WTC11 (cell line): ENCODE results near the gene STYK1. TPM values are rescaled to one million over a fixed set of nuclear protein-coding genes. Genes with fewer than 3 reads are reported as not detected.

Experiments
- ATAC-seq: fragments of 200-7000 bp; cut with Tn5 transposase; 2 replicates; pipeline ENCODE4 v1.10.0; 2021; ENCODE audit warnings: mild to moderate bottlenecking, moderate library complexity
- CTCF ChIA-PET: fragments of 300-600 bp; sonication (Branson Sonifier 250); formaldehyde crosslinking; loops from one replicate; lab custom pipeline; 2021; ENCODE audit warnings: antibody characterized with exemption; lab: Charles Lee
- POLR2A ChIA-PET: fragments of 350-600 bp; sonication (Branson Sonifier 250); formaldehyde crosslinking; loops from one replicate; lab custom pipeline; 2021; ENCODE audit warnings: antibody characterized with exemption; lab: Charles Lee
- DNase-seq: peaks from one replicate; pipeline ENCODE4 v3.0.0; 2021; ENCODE audit warnings: low spot score
- H3K27ac Mint-ChIP-seq: 2 replicates; pipeline ENCODE4 v1.8.0; 2021; ENCODE audit warnings: mixed read lengths
- H3K27me3 Mint-ChIP-seq: 2 replicates; pipeline ENCODE4 v1.8.0; 2021; ENCODE audit warnings: low read depth, mild to moderate bottlenecking, moderate library complexity, mixed read lengths
- H3K36me3 Mint-ChIP-seq: 2 replicates; pipeline ENCODE4 v1.8.0; 2021; ENCODE audit warnings: mixed read lengths
- H3K4me1 Mint-ChIP-seq: 2 replicates; pipeline ENCODE4 v1.8.0; 2022; ENCODE audit warnings: mixed read lengths
- H3K4me3 Mint-ChIP-seq: 2 replicates; pipeline ENCODE4 v1.8.0; 2021; ENCODE audit warnings: mild to moderate bottlenecking, moderate library complexity, mixed read lengths
- H3K9me3 Mint-ChIP-seq: 2 replicates; pipeline ENCODE4 v1.8.0; 2021; ENCODE audit warnings: mixed read lengths
- CREM ChIP-seq: sonication (generic); formaldehyde crosslinking; IDR thresholded peaks from 2 replicates; pipeline ENCODE4 v1.8.1; 2022; ENCODE audit warnings: mild to moderate bottlenecking, missing genetic modification reagents, moderate library complexity
- EMX1 ChIP-seq: fragments of 250-450 bp; sonication (Bioruptor Pico); IDR thresholded peaks from 2 replicates; pipeline ENCODE4 v1.8.0; 2021; ENCODE audit warnings: mild to moderate bottlenecking
- ESRRA ChIP-seq: sonication (generic); formaldehyde crosslinking; IDR thresholded peaks from 2 replicates; pipeline ENCODE4 v1.8.1; 2022; ENCODE audit warnings: mild to moderate bottlenecking, missing genetic modification reagents, borderline replicate concordance
- GRHL2 ChIP-seq: fragments of 250-450 bp; sonication (Bioruptor Pico); IDR thresholded peaks from 2 replicates; pipeline ENCODE4 v1.8.0; 2022; ENCODE audit warnings: mild to moderate bottlenecking, moderate library complexity; ENCODE audit not compliant: insufficient replicate concordance, severe bottlenecking
- HMGA2 ChIP-seq: fragments of 250-450 bp; sonication (Bioruptor Pico); IDR thresholded peaks from 2 replicates; pipeline ENCODE4 v1.4.0; 2021; ENCODE audit warnings: mild to moderate bottlenecking, moderate library complexity
- IRF2 ChIP-seq: sonication (generic); formaldehyde crosslinking; IDR thresholded peaks from 2 replicates; pipeline ENCODE4 v1.8.0; 2022; ENCODE audit warnings: low read depth, missing genetic modification reagents, borderline replicate concordance
- ZBTB21 ChIP-seq: sonication (generic); formaldehyde crosslinking; IDR thresholded peaks from 2 replicates; pipeline ENCODE4 v1.8.1; 2023; ENCODE audit warnings: mild to moderate bottlenecking, missing genetic modification reagents, borderline replicate concordance
- ZNF219 ChIP-seq: sonication (generic); formaldehyde crosslinking; IDR thresholded peaks from 2 replicates; pipeline ENCODE4 v1.8.0; 2023; ENCODE audit warnings: missing genetic modification reagents, mild to moderate bottlenecking, borderline replicate concordance
- total RNA-seq: library from RNA; stranded (reverse); gene quantifications from 3 replicates; pipeline ENCODE4 v1.2.3, GENCODE V29; 2021
- TF ChIP-seq, protein P1 (sequence below): sonication (generic); formaldehyde crosslinking; IDR thresholded peaks from 2 replicates; pipeline ENCODE4 v1.8.1; 2022; ENCODE audit warnings: mild to moderate bottlenecking, moderate library complexity, missing genetic modification reagents
- TF ChIP-seq, protein P2 (sequence below): fragments of 250-450 bp; sonication (Bioruptor Pico); conservative IDR thresholded peaks from 2 replicates; pipeline ENCODE4 v1.9.0; 2021; ENCODE audit warnings: mild to moderate bottlenecking
- TF ChIP-seq, protein P3 (sequence below): sonication (generic); formaldehyde crosslinking; IDR thresholded peaks from 2 replicates; pipeline ENCODE4 v1.8.0; 2022; ENCODE audit warnings: mild to moderate bottlenecking, missing genetic modification reagents
- TF ChIP-seq, protein P4 (sequence below): fragments of 200-600 bp; IDR thresholded peaks from 2 replicates; pipeline ENCODE4 v1.8.0; 2022; ENCODE audit warnings: antibody characterized with exemption
- TF ChIP-seq, protein P5 (sequence below): sonication (generic); formaldehyde crosslinking; IDR thresholded peaks from 2 replicates; pipeline ENCODE4 v1.8.1; 2023; ENCODE audit warnings: mild to moderate bottlenecking, moderate library complexity, missing genetic modification reagents
- TF ChIP-seq, protein P6 (sequence below): sonication (generic); formaldehyde crosslinking; IDR thresholded peaks from 2 replicates; pipeline ENCODE4 v1.8.1; 2023; ENCODE audit warnings: mild to moderate bottlenecking, missing genetic modification reagents, borderline replicate concordance
- TF ChIP-seq, protein P7 (sequence below): fragments of 250-450 bp; sonication (Bioruptor Pico); IDR thresholded peaks from 2 replicates; pipeline ENCODE4 v1.9.0; 2021; ENCODE audit warnings: moderate library complexity, mild to moderate bottlenecking, inconsistent platforms, borderline replicate concordance

The STYK1 gene
- total RNA-seq, 1 experiment from 2014 or later = 1.6 TPM

DNA sequence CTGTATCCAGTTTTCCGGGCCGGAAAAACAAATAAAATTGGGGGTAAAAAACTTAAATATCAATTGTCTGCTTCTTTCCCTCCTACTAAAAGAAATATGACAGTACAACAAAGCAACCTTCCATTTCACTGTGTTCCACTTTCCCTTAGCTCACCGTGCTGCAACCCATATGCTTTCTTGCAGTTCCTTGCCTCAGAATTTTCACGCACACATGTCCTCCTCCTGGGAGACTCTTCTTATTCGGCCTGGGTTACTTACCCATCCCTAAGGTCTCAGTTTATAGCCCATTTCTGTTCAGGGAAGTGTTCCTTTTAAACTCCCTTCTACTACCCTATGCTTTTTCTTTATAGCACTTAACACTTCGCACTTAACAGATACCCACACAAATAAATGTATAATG, 56.0 kb downstream of the STYK1 start:
- no peaks in the 10 kb centered on the region; the same call in 1 of the 2 replicates for H3K9me3 Mint-ChIP-seq
- no peak overlapping the region for H3K27ac Mint-ChIP-seq
- no peaks in the 10 kb centered on the region; the same call in 1 of the 2 replicates for H3K27me3 Mint-ChIP-seq
- CTCF ChIA-PET = interaction anchor here (0.7 kb wide), 1 partner anchor 15 kb away, joined by 3 read pairs; no protein-coding TSS in a partner anchor
- H3K4me1 Mint-ChIP-seq = peaks cover 3% of the 10 kb centered on the region
- peaks cover 5% of the 10 kb centered on the region; the same call in 1 of the 2 replicates for H3K36me3 Mint-ChIP-seq
- POLR2A ChIA-PET = interaction anchor here (0.6 kb wide), 1 partner anchor 52 kb away, joined by 6 read pairs; no protein-coding TSS in a partner anchor
- no peak for DNase-seq
- TF ChIP-seq, protein P1, sequence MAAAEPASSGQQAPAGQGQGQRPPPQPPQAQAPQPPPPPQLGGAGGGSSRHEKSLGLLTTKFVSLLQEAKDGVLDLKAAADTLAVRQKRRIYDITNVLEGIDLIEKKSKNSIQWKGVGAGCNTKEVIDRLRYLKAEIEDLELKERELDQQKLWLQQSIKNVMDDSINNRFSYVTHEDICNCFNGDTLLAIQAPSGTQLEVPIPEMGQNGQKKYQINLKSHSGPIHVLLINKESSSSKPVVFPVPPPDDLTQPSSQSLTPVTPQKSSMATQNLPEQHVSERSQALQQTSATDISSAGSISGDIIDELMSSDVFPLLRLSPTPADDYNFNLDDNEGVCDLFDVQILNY = no peak
- TF ChIP-seq ZBTB21 (no peak), EMX1 (no peak), IRF2 (CRISPR knock-in tag) (no peak), ESRRA (CRISPR knock-in tag) (no peak), ZNF219 (CRISPR knock-in tag) (no peak), CREM (no peak)
- TF ChIP-seq, protein P2, sequence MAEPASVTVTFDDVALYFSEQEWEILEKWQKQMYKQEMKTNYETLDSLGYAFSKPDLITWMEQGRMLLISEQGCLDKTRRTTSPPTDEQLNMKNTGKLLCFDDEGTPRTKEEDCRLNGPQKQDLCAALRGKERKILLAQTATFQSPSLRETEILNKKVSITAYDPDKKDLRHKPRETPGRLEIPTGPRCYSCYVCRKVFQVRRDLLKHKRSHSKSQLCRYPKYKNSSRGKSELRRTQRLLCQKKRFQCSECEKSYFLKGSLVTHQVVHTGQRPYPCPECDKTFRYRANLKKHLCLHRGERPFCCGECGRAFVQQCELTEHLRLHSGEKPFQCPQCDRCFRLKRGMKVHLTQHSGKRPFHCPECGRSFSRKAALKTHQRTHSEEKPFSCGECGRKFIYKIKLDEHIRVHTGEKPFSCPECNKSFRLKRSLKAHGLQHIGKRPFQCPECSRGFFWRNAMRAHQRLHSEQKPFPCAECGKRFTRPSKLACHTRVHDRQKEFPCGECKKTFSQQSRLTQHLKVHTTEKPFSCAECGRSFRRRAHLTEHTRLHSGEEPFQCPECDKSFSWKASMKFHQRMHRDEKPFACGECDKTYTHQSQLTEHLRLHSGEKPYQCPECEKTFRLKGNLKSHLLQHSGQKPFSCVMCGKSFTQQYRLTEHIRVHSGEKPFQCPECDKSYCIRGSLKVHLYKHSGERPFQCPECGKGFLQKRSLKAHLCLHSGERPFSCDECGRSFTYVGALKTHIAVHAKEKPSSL = no peak
- TF ChIP-seq, protein P3, sequence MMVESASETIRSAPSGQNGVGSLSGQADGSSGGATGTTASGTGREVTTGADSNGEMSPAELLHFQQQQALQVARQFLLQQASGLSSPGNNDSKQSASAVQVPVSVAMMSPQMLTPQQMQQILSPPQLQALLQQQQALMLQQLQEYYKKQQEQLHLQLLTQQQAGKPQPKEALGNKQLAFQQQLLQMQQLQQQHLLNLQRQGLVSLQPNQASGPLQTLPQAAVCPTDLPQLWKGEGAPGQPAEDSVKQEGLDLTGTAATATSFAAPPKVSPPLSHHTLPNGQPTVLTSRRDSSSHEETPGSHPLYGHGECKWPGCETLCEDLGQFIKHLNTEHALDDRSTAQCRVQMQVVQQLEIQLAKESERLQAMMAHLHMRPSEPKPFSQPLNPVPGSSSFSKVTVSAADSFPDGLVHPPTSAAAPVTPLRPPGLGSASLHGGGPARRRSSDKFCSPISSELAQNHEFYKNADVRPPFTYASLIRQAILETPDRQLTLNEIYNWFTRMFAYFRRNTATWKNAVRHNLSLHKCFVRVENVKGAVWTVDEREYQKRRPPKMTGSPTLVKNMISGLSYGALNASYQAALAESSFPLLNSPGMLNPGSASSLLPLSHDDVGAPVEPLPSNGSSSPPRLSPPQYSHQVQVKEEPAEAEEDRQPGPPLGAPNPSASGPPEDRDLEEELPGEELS = no peak
- TF ChIP-seq, protein P4, sequence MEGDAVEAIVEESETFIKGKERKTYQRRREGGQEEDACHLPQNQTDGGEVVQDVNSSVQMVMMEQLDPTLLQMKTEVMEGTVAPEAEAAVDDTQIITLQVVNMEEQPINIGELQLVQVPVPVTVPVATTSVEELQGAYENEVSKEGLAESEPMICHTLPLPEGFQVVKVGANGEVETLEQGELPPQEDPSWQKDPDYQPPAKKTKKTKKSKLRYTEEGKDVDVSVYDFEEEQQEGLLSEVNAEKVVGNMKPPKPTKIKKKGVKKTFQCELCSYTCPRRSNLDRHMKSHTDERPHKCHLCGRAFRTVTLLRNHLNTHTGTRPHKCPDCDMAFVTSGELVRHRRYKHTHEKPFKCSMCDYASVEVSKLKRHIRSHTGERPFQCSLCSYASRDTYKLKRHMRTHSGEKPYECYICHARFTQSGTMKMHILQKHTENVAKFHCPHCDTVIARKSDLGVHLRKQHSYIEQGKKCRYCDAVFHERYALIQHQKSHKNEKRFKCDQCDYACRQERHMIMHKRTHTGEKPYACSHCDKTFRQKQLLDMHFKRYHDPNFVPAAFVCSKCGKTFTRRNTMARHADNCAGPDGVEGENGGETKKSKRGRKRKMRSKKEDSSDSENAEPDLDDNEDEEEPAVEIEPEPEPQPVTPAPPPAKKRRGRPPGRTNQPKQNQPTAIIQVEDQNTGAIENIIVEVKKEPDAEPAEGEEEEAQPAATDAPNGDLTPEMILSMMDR = no peak
- TF ChIP-seq, protein P5, sequence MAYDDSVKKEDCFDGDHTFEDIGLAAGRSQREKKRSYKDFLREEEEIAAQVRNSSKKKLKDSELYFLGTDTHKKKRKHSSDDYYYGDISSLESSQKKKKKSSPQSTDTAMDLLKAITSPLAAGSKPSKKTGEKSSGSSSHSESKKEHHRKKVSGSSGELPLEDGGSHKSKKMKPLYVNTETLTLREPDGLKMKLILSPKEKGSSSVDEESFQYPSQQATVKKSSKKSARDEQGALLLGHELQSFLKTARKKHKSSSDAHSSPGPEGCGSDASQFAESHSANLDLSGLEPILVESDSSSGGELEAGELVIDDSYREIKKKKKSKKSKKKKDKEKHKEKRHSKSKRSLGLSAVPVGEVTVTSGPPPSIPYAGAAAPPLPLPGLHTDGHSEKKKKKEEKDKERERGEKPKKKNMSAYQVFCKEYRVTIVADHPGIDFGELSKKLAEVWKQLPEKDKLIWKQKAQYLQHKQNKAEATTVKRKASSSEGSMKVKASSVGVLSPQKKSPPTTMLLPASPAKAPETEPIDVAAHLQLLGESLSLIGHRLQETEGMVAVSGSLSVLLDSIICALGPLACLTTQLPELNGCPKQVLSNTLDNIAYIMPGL (CRISPR knock-in tag) = no peak
- no peak overlapping the region for H3K4me3 Mint-ChIP-seq
- no peak for ATAC-seq

DNA sequence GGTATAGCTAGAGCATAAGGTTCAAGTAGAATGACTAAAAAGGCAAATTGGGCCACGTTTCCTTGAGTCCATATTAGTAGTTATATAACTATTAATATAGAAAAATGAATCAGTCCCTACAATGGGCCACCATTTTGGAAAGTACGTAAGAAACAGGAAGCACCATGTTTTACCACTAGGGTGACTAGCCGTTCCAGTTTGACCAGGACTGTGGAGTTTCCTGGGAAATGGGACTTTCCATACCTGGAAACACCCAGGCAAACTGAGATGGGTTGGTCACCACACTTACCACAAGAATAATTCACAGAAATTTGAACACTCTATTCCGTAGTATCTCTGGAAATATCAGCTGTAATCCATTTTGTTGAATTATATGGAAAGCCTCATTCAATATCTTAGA, 58.3 kb downstream of the STYK1 start:
- POLR2A ChIA-PET = no interaction called here
- no peak for DNase-seq
- Mint-ChIP-seq H3K4me3 (no peak overlapping the region), H3K9me3 (no peaks in the 10 kb centered on the region; the same call in 1 of the 2 replicates), H3K27me3 (no peaks in the 10 kb centered on the region; the same call in 1 of the 2 replicates), H3K4me1 (peaks cover 16% of the 10 kb centered on the region), H3K27ac (no peak overlapping the region)
- no peak for TF ChIP-seq GRHL2
- TF ChIP-seq, protein P6, sequence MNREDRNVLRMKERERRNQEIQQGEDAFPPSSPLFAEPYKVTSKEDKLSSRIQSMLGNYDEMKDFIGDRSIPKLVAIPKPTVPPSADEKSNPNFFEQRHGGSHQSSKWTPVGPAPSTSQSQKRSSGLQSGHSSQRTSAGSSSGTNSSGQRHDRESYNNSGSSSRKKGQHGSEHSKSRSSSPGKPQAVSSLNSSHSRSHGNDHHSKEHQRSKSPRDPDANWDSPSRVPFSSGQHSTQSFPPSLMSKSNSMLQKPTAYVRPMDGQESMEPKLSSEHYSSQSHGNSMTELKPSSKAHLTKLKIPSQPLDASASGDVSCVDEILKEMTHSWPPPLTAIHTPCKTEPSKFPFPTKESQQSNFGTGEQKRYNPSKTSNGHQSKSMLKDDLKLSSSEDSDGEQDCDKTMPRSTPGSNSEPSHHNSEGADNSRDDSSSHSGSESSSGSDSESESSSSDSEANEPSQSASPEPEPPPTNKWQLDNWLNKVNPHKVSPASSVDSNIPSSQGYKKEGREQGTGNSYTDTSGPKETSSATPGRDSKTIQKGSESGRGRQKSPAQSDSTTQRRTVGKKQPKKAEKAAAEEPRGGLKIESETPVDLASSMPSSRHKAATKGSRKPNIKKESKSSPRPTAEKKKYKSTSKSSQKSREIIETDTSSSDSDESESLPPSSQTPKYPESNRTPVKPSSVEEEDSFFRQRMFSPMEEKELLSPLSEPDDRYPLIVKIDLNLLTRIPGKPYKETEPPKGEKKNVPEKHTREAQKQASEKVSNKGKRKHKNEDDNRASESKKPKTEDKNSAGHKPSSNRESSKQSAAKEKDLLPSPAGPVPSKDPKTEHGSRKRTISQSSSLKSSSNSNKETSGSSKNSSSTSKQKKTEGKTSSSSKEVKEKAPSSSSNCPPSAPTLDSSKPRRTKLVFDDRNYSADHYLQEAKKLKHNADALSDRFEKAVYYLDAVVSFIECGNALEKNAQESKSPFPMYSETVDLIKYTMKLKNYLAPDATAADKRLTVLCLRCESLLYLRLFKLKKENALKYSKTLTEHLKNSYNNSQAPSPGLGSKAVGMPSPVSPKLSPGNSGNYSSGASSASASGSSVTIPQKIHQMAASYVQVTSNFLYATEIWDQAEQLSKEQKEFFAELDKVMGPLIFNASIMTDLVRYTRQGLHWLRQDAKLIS = no peak
- TF ChIP-seq, protein P7, sequence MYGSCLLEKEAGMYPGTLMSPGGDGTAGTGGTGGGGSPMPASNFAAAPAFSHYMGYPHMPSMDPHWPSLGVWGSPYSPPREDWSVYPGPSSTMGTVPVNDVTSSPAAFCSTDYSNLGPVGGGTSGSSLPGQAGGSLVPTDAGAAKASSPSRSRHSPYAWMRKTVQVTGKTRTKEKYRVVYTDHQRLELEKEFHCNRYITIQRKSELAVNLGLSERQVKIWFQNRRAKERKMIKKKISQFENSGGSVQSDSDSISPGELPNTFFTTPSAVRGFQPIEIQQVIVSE (CRISPR knock-in tag) = no peak
- TF ChIP-seq HMGA2 = no peak
- no peak for TF ChIP-seq ESRRA (CRISPR knock-in tag)
- TF ChIP-seq, all 79 proteins: peak for 0
- CTCF ChIA-PET = no interaction called here
- H3K36me3 Mint-ChIP-seq = peaks cover 22% of the 10 kb centered on the region
- ATAC-seq = no peak
